GM19351 (cell line): ENCODE data around the gene CPHXL.
A peak's percentile ranks its signal among the peaks of the same experiment; 100 is the strongest.

ENCODE experiments used
- ATAC-seq: cut with Tn5 transposase; IDR thresholded peaks from one replicate; pipeline ENCODE4 v1.9.1; 2021; ENCODE audit warnings: mild to moderate bottlenecking, moderate library complexity; ENCODE audit not compliant: unreplicated experiment

The CPHXL gene

DNA sequence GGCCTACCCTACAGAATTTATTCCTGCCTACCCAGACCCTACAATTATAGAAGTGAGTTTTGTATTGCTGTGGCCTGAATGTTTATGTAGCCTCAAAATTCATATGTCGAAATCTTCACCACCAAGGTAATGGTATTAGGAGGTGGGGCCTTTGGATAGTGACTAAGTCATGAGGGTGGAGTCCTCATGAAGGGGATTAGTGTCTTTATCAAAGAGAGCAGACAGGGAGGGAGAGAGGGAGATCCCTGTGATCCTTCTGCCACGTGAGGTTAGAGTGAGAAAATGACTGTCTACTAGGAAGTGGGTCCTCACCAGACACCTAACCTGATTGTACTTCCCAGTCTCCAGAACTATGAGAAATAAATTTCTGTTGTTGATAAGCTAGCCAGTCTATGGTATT lies 24.0 kb downstream of the CPHXL start:
- no peak for ATAC-seq

- no peak for ATAC-seq
Observed at GRCh38 chr16:75701361-75701760, 24.9 kb downstream of the CPHXL start, which contains the start of gene DUXB. TSS of gene DUXB (minus strand) at chr16:75701461. CDS start at chr16:75701418, 43 bp downstream.

DNA sequence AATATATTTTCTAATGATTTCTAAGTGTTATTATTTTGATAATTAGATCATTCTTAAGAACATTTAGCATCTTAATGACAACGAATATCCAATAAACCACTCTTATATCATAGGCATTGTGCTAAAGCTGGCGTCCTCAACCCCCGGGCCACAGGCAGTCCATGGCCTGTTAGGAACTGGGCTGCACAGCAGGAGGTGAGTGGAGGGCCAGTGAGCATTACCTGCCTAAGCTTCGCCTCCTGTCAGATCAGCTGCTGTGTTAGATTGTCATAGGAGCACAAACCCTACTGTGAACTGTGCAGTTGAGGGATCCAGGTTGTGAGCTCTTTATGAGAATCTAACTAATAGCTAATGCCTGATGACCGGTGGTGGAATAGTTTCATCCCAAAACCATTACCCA lies 28.7 kb downstream of the CPHXL start:
- no peak for ATAC-seq

DNA sequence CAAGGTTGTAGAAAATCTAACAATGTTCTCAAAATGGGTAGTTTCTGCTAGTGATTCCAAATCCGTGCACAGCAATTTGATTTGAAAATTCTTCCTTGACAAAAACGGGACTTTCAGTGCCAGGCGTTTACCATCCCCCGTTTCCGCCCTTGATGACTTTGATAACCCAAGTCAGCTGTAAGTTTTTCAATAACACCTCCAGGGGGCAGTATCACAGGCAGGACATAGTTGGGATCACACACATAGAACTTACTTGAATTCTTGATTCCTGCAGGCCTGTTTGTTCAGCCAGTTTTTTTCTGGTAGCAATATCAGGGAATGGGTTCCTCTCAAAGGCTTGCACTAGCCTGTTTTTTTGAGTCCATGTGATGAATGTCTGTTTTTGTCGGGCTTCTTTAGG lies 30.6 kb downstream of the CPHXL start:
- ATAC-seq = no peak

DNA sequence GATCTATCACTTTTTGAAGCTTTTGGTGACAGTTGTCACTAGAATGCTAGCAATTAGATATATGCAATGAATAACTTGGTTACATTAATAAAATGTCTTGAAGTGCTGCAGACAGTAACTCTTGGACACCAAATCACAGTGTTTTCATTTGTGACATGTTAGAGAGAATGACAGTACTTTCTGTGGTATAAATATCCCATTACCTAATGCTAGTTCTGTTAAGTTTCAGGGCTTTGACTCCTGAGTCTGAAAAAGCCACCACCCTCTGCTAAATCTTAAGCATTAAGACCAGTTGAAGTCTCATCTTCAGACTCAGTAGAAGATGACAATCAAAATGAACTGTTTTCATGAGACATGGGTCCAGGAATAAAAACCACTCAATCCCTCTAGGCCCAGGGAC lies 38.9 kb downstream of the CPHXL start:
- peak; percentile 89 for ATAC-seq

- no peak for ATAC-seq
Observed at GRCh38 chr16:75682308-75682707, 44.0 kb downstream of the CPHXL start.

DNA sequence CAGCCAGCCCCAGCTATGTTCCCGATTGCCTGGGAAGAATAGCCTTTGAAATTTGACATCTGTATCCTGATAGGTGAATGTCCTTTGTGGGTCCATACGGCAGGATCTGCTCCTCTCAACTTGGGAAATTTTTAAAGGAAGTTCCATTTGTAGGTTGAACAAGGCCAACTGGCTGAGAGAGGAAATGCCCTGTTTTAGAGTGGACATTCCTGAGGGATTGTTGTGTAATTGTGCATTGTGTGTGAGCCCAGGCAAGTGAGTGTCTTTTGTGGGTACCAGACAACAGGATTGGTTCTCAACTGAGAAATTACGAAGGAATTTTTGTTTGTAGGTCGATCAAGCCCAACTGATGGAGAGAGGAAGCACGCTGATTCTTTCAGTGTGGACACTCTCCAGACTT lies 46.9 kb downstream of the CPHXL start:
- no peak for ATAC-seq

GRCh38 chr16:75676909-75677308 lies 49.4 kb downstream of the CPHXL start, which contains the start of gene CPHXL2:
TSS of gene CPHXL2 (minus strand) at chr16:75677009. CDS start at chr16:75676999, 10 bp downstream.
- ATAC-seq = no peak

- no peak for ATAC-seq
Observed at GRCh38 chr16:75667503-75667902, 58.8 kb downstream of the CPHXL start.
